Uterus (tissue), 4 donors: ENCODE results near the gene PCK2. TPM values are rescaled to one million over a fixed set of nuclear protein-coding genes. Genes with fewer than 3 reads are reported as not detected.

Experiments
- DNase-seq, 2 donors: peaks; one replicate each; pipeline ENCODE4 v3.0.0-alpha.2; 2019 to 2020
- H3K27ac ChIP-seq, 2 donors: fragments of 200-600 bp; sonication (generic); 1 replicate in 1 of 2; 2 replicates in 1 of 2; pipeline ENCODE4 v1.5.1; 2016 to 2018
- H3K27me3 ChIP-seq, 2 donors: fragments of 200-600 bp; sonication (generic); one replicate each; pipeline ENCODE4 v1.5.1; 2018 to 2019; ENCODE audit warnings: control low read depth in 1 of 2
- H3K36me3 ChIP-seq, 2 donors: fragments of 200-600 bp; sonication (generic); one replicate each; pipeline ENCODE4 v1.5.1; 2019; ENCODE audit warnings: control low read depth in 1 of 2
- H3K4me1 ChIP-seq, 2 donors: fragments of 200-600 bp; sonication (generic); one replicate each; pipeline ENCODE4 v1.5.1; 2018 to 2019; ENCODE audit warnings: control low read depth in 1 of 2
- H3K4me3 ChIP-seq, 2 donors: fragments of 200-600 bp; sonication (generic); 1 replicate in 1 of 2; 2 replicates in 1 of 2; pipeline ENCODE4 v1.5.1; 2018 to 2019; ENCODE audit warnings: mild to moderate bottlenecking in 1 of 2
- H3K9me3 ChIP-seq, 2 donors: fragments of 200-600 bp; sonication (generic); one replicate each; pipeline ENCODE4 v1.5.1; 2019; ENCODE audit warnings: control low read depth in 1 of 2
- CTCF ChIP-seq, 4 experiments: fragments of 200-600 bp in 2 of 4; fragments of 450-650 bp in 2 of 4; sonication (generic) in 2 of 4; IDR thresholded peaks; one replicate each; pipeline ENCODE4 v1.5.1; 2016 to 2019; ENCODE audit warnings: antibody characterized with exemption in 4 of 4, mild to moderate bottlenecking in 2 of 4, moderate library complexity in 1 of 4
- POLR2A ChIP-seq, 2 donors: fragments of 450-650 bp; IDR thresholded peaks; one replicate each; pipeline ENCODE4 v1.6.1; 2016; ENCODE audit warnings: antibody characterized with exemption in 2 of 2, mild to moderate bottlenecking in 1 of 2, moderate library complexity in 1 of 2
- intact Hi-C: fragments of 100-400 bp; cut with DNase I; formaldehyde crosslinking; loops from one replicate; pipeline ENCODE4 v1.15.1; 2023; ENCODE audit warnings: low total_unique reads
- total RNA-seq, 4 donors: library from RNA; depleted of rRNA in 3 of 4; stranded (reverse); fragments of >200 nt in 3 of 4; gene quantifications; one replicate each; pipeline versions ENCODE4 v1.1.0 to v1.2.4, GENCODE V29; 2014 to 2023
- donor health status: DM: yes; HTN: yes; CAD: no.

The PCK2 gene
- total RNA-seq, 4 donors from 2014 or later, result 13.1 to 19.4 (median 15.1) TPM; not detected in 1

GRCh38 chr14:24055971-24056799, 37.9 kb upstream of the PCK2 start:
- Histone ChIP-seq H3K36me3 (no peaks in the 10 kb centered on the region), H3K4me1 (peaks cover 0 to 5% of the 10 kb centered on the region in 2 donors), H3K4me3 (no peak overlapping the region), H3K9me3 (no peaks in the 10 kb centered on the region), H3K27me3 (no peaks in the 10 kb centered on the region), H3K27ac (no peak overlapping the region)
- no peak for DNase-seq
- intact Hi-C loops, result loop anchor here (5.0 kb wide), 1 partner anchor 36 kb away; the partner anchor contains the start of gene PCK2
- no peak for TF ChIP-seq CTCF (IDR thresholded peaks at IDR 0.05)

GRCh38 chr14:24056800-24057184, 37.3 kb upstream of the PCK2 start:
- TF ChIP-seq POLR2A (IDR thresholded peaks at IDR 0.05) (no peak), CTCF (IDR thresholded peaks at IDR 0.05) (no peak)
- H3K36me3 ChIP-seq, result no peaks in the 10 kb centered on the region
- no peak overlapping the region for H3K4me3 ChIP-seq
- no peak overlapping the region for H3K27ac ChIP-seq
- H3K4me1 ChIP-seq, result peaks cover 0 to 5% of the 10 kb centered on the region in 2 donors
- H3K9me3 ChIP-seq, result no peaks in the 10 kb centered on the region
- intact Hi-C loops, result loop anchor here (5.0 kb wide), 1 partner anchor 36 kb away; the partner anchor contains the start of gene PCK2
- H3K27me3 ChIP-seq, result no peaks in the 10 kb centered on the region
- no peak for DNase-seq

- Histone ChIP-seq H3K9me3 (no peaks in the 10 kb centered on the region), H3K27me3 (no peaks in the 10 kb centered on the region), H3K36me3 (no peaks in the 10 kb centered on the region), H3K27ac (no peak overlapping the region), H3K4me3 (no peak overlapping the region), H3K4me1 (peaks cover 0 to under 1% of the 10 kb centered on the region in 2 donors)
- TF ChIP-seq POLR2A (IDR thresholded peaks at IDR 0.05), result no peak
- no peak for DNase-seq
- intact Hi-C loops, result loop anchor here (5.0 kb wide), 1 partner anchor 35 kb away; the partner anchor contains the start of gene PCK2
These were observed 36.8 kb upstream of the PCK2 start for GRCh38 chr14:24057271-24057670.

- Histone ChIP-seq H3K4me1 (no peaks in the 10 kb centered on the region), H3K27ac (no peak overlapping the region), H3K27me3 (no peaks in the 10 kb centered on the region), H3K36me3 (no peaks in the 10 kb centered on the region), H3K9me3 (no peaks in the 10 kb centered on the region), H3K4me3 (no peak overlapping the region)
- intact Hi-C loops, result loop anchor here (5.0 kb wide), 1 partner anchor 34 kb away; the partner anchor contains the start of gene PCK2
- DNase-seq, result no peak
- no peak for TF ChIP-seq CTCF (IDR thresholded peaks at IDR 0.05)
- TF ChIP-seq POLR2A (IDR thresholded peaks at IDR 0.05), result no peak
These were observed 36.2 kb upstream of the PCK2 start for GRCh38 chr14:24057867-24058259.

- intact Hi-C loops, result loop anchor here (5.0 kb wide), 1 partner anchor 34 kb away; the partner anchor contains the start of gene PCK2
- H3K9me3 ChIP-seq, result no peaks in the 10 kb centered on the region
- H3K27me3 ChIP-seq, result no peaks in the 10 kb centered on the region
- H3K4me1 ChIP-seq, result no peaks in the 10 kb centered on the region
- no peak overlapping the region for H3K27ac ChIP-seq
- TF ChIP-seq POLR2A (IDR thresholded peaks at IDR 0.05), result no peak
- peak; percentile 74 to 95 (median 88) for TF ChIP-seq CTCF (IDR thresholded peaks at IDR 0.05)
- no peak overlapping the region for H3K4me3 ChIP-seq
- H3K36me3 ChIP-seq, result no peaks in the 10 kb centered on the region
- DNase-seq, result peak; percentile 72 to 75
These were observed 35.7 kb upstream of the PCK2 start for GRCh38 chr14:24058260-24058950.
